ENCODE results near the gene GPR17. TPM values are rescaled to one million over a fixed set of nuclear protein-coding genes. Genes with fewer than 3 reads are reported as not detected.

GPR17 gene
- total RNA-seq, 1 donor from 2014 or later: 6.4 TPM

DNA sequence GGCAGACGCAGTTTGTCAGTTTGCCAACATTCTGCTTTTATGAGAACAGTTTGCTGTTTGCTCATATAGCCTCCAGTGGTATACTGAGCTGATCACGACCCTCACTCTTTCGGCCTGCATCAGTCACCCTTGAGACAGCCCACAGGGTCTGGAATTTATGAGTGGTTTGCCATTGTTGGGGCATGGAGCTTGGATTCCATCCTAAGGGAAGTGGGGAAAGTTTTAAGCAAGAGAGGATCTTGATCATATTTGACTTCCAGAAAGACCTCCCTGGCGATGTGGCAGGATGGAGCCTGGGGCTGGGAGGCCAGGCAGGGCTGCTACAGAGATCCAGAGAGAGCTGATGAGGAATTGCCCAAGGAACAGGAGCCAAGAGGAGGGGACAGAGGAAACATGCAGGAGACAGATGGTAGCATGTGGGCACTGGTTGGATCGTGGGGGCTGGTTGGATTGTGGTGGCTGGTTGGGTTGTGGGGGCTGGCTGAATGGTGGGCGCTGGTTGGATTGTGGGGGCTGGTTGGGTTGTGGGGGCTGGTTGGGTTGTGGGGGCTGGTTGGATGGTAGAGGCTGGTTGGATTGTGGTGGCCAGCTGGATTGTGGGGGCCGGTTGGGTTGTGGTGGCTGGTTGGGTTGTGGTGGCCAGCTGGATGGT, 27.3 kb upstream of the GPR17 start:
- no peaks in the 10 kb centered on the region for H3K4me1 Mint-ChIP-seq

DNA sequence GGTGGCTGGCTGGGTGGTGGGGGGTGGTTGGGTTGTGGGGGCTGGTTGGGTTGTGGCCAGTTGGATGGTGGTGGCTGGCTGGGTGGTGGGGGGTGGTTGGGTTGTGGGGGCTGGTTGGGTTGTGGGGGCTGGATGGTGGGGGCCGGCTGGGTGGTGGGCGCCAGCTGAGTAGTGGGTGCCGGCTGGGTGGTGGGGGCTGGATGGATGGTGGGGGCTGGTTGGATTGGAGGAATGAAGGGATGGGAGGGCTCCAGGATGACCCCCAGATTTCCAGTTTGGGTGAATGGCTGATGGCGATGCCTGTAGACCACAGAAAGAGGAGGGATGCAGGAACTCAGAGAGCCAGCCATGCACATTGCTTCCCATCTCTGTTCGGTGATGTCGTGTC, 26.8 kb upstream of the GPR17 start:
- H3K4me3 Mint-ChIP-seq: no peak overlapping the region
- H3K4me1 Mint-ChIP-seq: no peaks in the 10 kb centered on the region
- H3K27ac Mint-ChIP-seq (ENCODE audit: unreplicated experiment): no peak overlapping the region
- no peaks in the 10 kb centered on the region for H3K9me3 Mint-ChIP-seq
- H3K36me3 Mint-ChIP-seq (ENCODE audit: low read depth): no peaks in the 10 kb centered on the region
- DNase-seq (ENCODE audit: low read depth, low spot score): no peak
- H3K27me3 Mint-ChIP-seq (ENCODE audit: low read depth): no peaks in the 10 kb centered on the region
- TF ChIP-seq, protein P1, sequence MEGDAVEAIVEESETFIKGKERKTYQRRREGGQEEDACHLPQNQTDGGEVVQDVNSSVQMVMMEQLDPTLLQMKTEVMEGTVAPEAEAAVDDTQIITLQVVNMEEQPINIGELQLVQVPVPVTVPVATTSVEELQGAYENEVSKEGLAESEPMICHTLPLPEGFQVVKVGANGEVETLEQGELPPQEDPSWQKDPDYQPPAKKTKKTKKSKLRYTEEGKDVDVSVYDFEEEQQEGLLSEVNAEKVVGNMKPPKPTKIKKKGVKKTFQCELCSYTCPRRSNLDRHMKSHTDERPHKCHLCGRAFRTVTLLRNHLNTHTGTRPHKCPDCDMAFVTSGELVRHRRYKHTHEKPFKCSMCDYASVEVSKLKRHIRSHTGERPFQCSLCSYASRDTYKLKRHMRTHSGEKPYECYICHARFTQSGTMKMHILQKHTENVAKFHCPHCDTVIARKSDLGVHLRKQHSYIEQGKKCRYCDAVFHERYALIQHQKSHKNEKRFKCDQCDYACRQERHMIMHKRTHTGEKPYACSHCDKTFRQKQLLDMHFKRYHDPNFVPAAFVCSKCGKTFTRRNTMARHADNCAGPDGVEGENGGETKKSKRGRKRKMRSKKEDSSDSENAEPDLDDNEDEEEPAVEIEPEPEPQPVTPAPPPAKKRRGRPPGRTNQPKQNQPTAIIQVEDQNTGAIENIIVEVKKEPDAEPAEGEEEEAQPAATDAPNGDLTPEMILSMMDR (conservative IDR thresholded peaks at IDR 0.05): no peak

More for the DNA sequence above, 27.3 kb upstream of the GPR17 start:
- no peak for DNase-seq (ENCODE audit: low read depth, low spot score)
- TF ChIP-seq, protein P1 (conservative IDR thresholded peaks at IDR 0.05): no peak
- no peaks in the 10 kb centered on the region for H3K27me3 Mint-ChIP-seq (ENCODE audit: low read depth)
- H3K36me3 Mint-ChIP-seq (ENCODE audit: low read depth): no peaks in the 10 kb centered on the region
- H3K4me3 Mint-ChIP-seq: no peak overlapping the region
- H3K9me3 Mint-ChIP-seq: peaks cover 4% of the 10 kb centered on the region
- H3K27ac Mint-ChIP-seq (ENCODE audit: unreplicated experiment): peak overlapping the region; percentile 83

DNA sequence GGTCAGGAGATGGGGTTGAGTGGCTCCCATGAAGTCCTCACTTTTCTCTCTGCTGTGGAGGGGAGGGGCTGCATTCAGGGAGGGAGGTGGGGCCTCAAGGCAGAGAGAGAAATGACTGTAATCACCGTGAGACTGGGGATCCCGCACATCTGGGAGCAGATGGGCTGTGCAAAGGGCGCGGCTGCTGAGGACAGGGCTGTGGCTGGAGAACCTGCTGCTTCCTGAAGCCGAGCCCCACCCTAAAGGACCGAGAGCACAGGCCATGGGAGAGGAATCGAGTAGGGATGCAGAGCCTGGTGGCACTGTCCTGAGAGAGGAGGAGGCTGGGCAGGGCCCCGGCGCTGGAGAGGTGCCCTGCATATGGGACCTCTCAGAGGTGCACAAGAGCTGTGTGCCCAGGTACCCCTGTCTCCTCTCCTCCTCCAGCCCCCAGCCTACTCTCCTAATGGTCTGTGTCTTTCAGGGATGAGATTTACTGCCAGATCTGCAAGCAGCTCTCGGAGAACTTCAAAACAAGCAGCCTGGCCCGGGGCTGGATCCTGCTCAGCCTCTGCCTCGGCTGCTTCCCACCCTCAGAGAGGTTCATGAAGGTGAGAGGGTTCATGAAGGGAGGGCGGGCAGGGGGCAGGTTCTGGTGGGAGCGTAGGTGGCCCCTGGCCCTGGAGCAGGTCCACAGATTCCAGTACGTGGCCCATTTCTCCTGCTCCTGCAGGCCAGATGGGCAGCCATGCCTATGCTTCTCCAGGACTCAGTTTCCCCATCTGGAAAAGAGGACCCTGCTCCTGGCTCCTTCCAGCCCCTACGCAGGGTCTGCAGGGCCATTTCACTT, 25.9 kb upstream of the GPR17 start:
- Mint-ChIP-seq H3K9me3 (no peaks in the 10 kb centered on the region), H3K27me3 (ENCODE audit: low read depth) (no peaks in the 10 kb centered on the region), H3K27ac (ENCODE audit: unreplicated experiment) (no peak overlapping the region), H3K36me3 (ENCODE audit: low read depth) (no peaks in the 10 kb centered on the region), H3K4me1 (no peaks in the 10 kb centered on the region), H3K4me3 (no peak overlapping the region)
- DNase-seq (ENCODE audit: low read depth, low spot score): no peak
- TF ChIP-seq, protein P1 (conservative IDR thresholded peaks at IDR 0.05): no peak

DNA sequence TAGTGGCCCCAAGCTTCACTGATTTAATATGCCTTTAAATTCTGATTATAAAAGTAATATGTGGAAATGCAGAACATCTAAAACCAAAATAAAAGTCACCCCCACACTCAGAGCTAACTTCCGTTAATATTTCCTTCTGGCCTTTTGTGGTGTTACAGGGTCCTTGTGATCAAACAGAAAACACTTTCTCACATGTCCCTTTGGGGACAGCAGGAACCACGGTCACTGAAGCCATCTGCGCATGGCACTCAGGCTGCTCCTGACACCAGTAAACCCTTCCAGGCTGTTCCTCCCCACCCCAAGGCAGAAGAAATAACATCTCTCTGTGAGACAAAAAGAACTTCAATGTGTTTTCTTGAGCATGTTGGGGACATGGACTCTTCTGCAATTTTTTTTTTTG, 25.1 kb upstream of the GPR17 start:
- H3K27ac Mint-ChIP-seq (ENCODE audit: unreplicated experiment): no peak overlapping the region
- H3K4me3 Mint-ChIP-seq: no peak overlapping the region
- H3K9me3 Mint-ChIP-seq: no peaks in the 10 kb centered on the region
- H3K27me3 Mint-ChIP-seq (ENCODE audit: low read depth): no peaks in the 10 kb centered on the region
- no peaks in the 10 kb centered on the region for H3K36me3 Mint-ChIP-seq (ENCODE audit: low read depth)
- TF ChIP-seq, protein P1 (conservative IDR thresholded peaks at IDR 0.05): no peak
- no peak for DNase-seq (ENCODE audit: low read depth, low spot score)
- no peaks in the 10 kb centered on the region for H3K4me1 Mint-ChIP-seq

DNA sequence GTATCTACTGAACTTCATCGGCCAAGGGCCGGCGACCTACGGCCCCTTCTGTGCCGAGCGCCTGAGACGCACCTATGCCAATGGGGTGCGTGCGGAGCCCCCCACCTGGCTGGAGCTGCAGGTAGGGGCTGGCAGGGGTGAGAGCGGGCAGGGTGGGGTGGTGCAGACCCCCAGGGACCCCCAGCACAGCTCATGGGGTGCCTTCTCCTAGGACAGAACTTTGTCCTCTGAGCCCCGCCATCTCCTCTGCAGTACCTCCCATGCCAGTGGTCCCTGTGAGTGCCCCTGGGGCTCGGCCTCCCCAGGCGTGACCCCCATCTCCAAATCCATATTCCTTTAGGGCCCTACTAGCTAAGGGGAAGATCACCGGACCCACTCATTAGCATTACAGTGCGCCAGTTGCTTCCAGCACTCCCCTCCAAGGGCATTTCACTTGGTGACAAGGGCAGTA, 23.9 kb upstream of the GPR17 start:
- TF ChIP-seq, protein P1 (conservative IDR thresholded peaks at IDR 0.05): no peak
- H3K4me3 Mint-ChIP-seq: no peak overlapping the region
- no peak for DNase-seq (ENCODE audit: low read depth, low spot score)

More for the DNA sequence above, 23.9 kb upstream of the GPR17 start:
- H3K27me3 Mint-ChIP-seq (ENCODE audit: low read depth): no peaks in the 10 kb centered on the region
- H3K36me3 Mint-ChIP-seq (ENCODE audit: low read depth): no peaks in the 10 kb centered on the region
- H3K27ac Mint-ChIP-seq (ENCODE audit: unreplicated experiment): no peak overlapping the region
- H3K9me3 Mint-ChIP-seq: no peaks in the 10 kb centered on the region
- no peaks in the 10 kb centered on the region for H3K4me1 Mint-ChIP-seq
